H9 (cell line): ENCODE measurements around the gene DHH. TPM values are rescaled to one million over a fixed set of nuclear protein-coding genes. Genes with fewer than 3 reads are reported as not detected.

Experiments used
- DNase-seq: peaks from one replicate; pipeline ENCODE4 v3.0.0-alpha.2; 2017
- H2AFZ ChIP-seq: one replicate; pipeline ENCODE4 v1.6.1; 2013; ENCODE audit warnings: mild to moderate bottlenecking, low read length, control low read depth, moderate library complexity
- H2AK5ac ChIP-seq: 2 replicates; pipeline ENCODE4 v1.6.1; 2013; ENCODE audit warnings: low read length, control low read depth, mixed read lengths; ENCODE audit not compliant: insufficient read length
- H2BK120ac ChIP-seq: one replicate; pipeline ENCODE4 v1.6.1; 2013; ENCODE audit warnings: low read depth, mild to moderate bottlenecking, low read length, control low read depth, inconsistent platforms; ENCODE audit not compliant: poor library complexity, severe bottlenecking
- H2BK12ac ChIP-seq: 2 replicates; pipeline ENCODE4 v1.6.1; 2013; ENCODE audit warnings: low read length, control low read depth, mixed read lengths, low read depth; ENCODE audit not compliant: insufficient read length
- H2BK15ac ChIP-seq: 2 replicates; pipeline ENCODE4 v1.6.1; 2013; ENCODE audit warnings: low read depth, low read length, control low read depth
- H2BK20ac ChIP-seq: one replicate; pipeline ENCODE4 v1.6.1; 2013; ENCODE audit warnings: low read depth, mild to moderate bottlenecking, low read length, control low read depth, inconsistent platforms; ENCODE audit not compliant: poor library complexity, severe bottlenecking
- H2BK5ac ChIP-seq: 2 replicates; pipeline ENCODE4 v1.6.1; 2013; ENCODE audit warnings: low read length, control low read depth, mixed read lengths; ENCODE audit not compliant: insufficient read length
- H3K14ac ChIP-seq: 2 replicates; pipeline ENCODE4 v1.6.1; 2013; ENCODE audit warnings: low read length, control low read depth; ENCODE audit not compliant: insufficient read depth
- H3K18ac ChIP-seq: 2 replicates; pipeline ENCODE4 v1.6.1; 2013; ENCODE audit warnings: low read depth, mild to moderate bottlenecking, mixed read lengths, low read length, control low read depth; ENCODE audit not compliant: insufficient read length
- H3K23ac ChIP-seq: 2 replicates; pipeline ENCODE4 v1.6.1; 2013; ENCODE audit warnings: low read length, control low read depth, mixed read lengths, low read depth; ENCODE audit not compliant: insufficient read length
- H3K23me2 ChIP-seq: 2 replicates; pipeline ENCODE4 v1.6.1; 2013; ENCODE audit warnings: low read depth, mild to moderate bottlenecking, mixed read lengths, low read length, control low read depth; ENCODE audit not compliant: insufficient read length, poor library complexity, severe bottlenecking
- H3K27ac ChIP-seq: 2 replicates; pipeline ENCODE4 v1.5.1; 2013; ENCODE audit warnings: low read length, control low read depth, mixed read lengths, low read depth; ENCODE audit not compliant: insufficient read length
- H3K27me3 ChIP-seq: 2 replicates; pipeline ENCODE4 v1.6.1; 2013; ENCODE audit warnings: low read length, control low read depth, inconsistent platforms; ENCODE audit not compliant: insufficient read depth
- H3K4ac ChIP-seq: 2 replicates; pipeline ENCODE4 v1.6.1; 2013; ENCODE audit warnings: low read depth, mild to moderate bottlenecking, control low read depth, inconsistent platforms, low read length, moderate library complexity
- H3K4me1 ChIP-seq: 2 replicates; pipeline ENCODE4 v1.6.1; 2013; ENCODE audit warnings: low read length, control low read depth, inconsistent platforms; ENCODE audit not compliant: insufficient read depth
- H3K4me2 ChIP-seq: 2 replicates; pipeline ENCODE4 v1.6.1; 2013; ENCODE audit warnings: low read length, control low read depth, mixed read lengths; ENCODE audit not compliant: insufficient read length, insufficient read depth
- H3K56ac ChIP-seq: 2 replicates; pipeline ENCODE4 v1.6.1; 2013; ENCODE audit warnings: low read depth, mild to moderate bottlenecking, mixed read lengths, low read length, control low read depth; ENCODE audit not compliant: insufficient read length
- H3K79me1 ChIP-seq: 2 replicates; pipeline ENCODE4 v1.6.1; 2013; ENCODE audit warnings: low read depth, mild to moderate bottlenecking, moderate library complexity, low read length, control low read depth, inconsistent platforms; ENCODE audit not compliant: insufficient read depth, poor library complexity, severe bottlenecking
- H3K79me2 ChIP-seq: 2 replicates; pipeline ENCODE4 v1.6.1; 2013; ENCODE audit warnings: low read length, control low read depth, inconsistent platforms; ENCODE audit not compliant: insufficient read depth
- H3K9ac ChIP-seq: 2 replicates; pipeline ENCODE4 v1.6.1; 2013; ENCODE audit warnings: low read length, control low read depth, mixed read lengths; ENCODE audit not compliant: insufficient read length; ENCODE audit errors: extremely low read depth
- H3K9me3 ChIP-seq: one replicate; pipeline ENCODE4 v1.6.1; 2013; ENCODE audit warnings: low read depth, low read length, inconsistent platforms; ENCODE audit not compliant: control insufficient read depth
- H3T11ph ChIP-seq: one replicate; pipeline ENCODE4 v1.6.1; 2013; ENCODE audit warnings: mild to moderate bottlenecking, low read length, control low read depth, inconsistent platforms
- H4K20me1 ChIP-seq: one replicate; pipeline ENCODE4 v1.6.1; 2013; ENCODE audit not compliant: control insufficient read depth, insufficient read length, insufficient read depth
- H4K5ac ChIP-seq: 2 replicates; pipeline ENCODE4 v1.6.1; 2013; ENCODE audit warnings: low read depth, mild to moderate bottlenecking, mixed read lengths, low read length, control low read depth; ENCODE audit not compliant: insufficient read length
- H4K8ac ChIP-seq: replicated peaks from 2 replicates; pipeline ENCODE4 v1.6.1; 2013; ENCODE audit warnings: low read length, control low read depth, mixed read lengths, low read depth; ENCODE audit not compliant: insufficient read length
- H4K91ac ChIP-seq: 2 replicates; pipeline ENCODE4 v1.6.1; 2013; ENCODE audit warnings: low read depth, mild to moderate bottlenecking, moderate library complexity, mixed read lengths, low read length, control low read depth; ENCODE audit not compliant: insufficient read length
- H3K27ac Mint-ChIP-seq, 3 experiments: 2 replicates in 2 of 3; 3 replicates in 1 of 3; pipeline ENCODE4 v1.8.0; 2020 to 2021; ENCODE audit warnings: mixed read lengths in 3 of 3, mild to moderate bottlenecking in 1 of 3, moderate library complexity in 1 of 3
- H3K27me3 Mint-ChIP-seq: 2 replicates; pipeline ENCODE4 v1.8.0; 2021; ENCODE audit warnings: low read depth, mild to moderate bottlenecking, moderate library complexity, mixed read lengths
- H3K36me3 Mint-ChIP-seq, 3 experiments: 2 replicates in 2 of 3; 3 replicates in 1 of 3; pipeline ENCODE4 v1.8.0; 2020 to 2021; ENCODE audit warnings: low read depth in 3 of 3, mixed read lengths in 3 of 3; ENCODE audit not compliant: insufficient read depth in 1 of 3
- H3K4me1 Mint-ChIP-seq, 2 experiments: 2 replicates each; pipeline ENCODE4 v1.8.0; 2020; ENCODE audit warnings: mixed read lengths in 2 of 2
- H3K4me3 Mint-ChIP-seq, 2 experiments: 2 replicates in 1 of 2; 3 replicates in 1 of 2; pipeline ENCODE4 v1.8.0; 2020 to 2021; ENCODE audit warnings: mild to moderate bottlenecking in 2 of 2, mixed read lengths in 2 of 2, moderate library complexity in 1 of 2
- H3K9me3 Mint-ChIP-seq, 2 experiments: 2 replicates in 1 of 2; 3 replicates in 1 of 2; pipeline ENCODE4 v1.8.0; 2020; ENCODE audit warnings: mild to moderate bottlenecking in 2 of 2, mixed read lengths in 2 of 2, moderate library complexity in 1 of 2
- WGBS: extraction: QIAGEN DNeasy Blood & Tissue Kit; methylation state at CpG from one replicate; pipeline ENCODE4 v1.1.7; 2013; ENCODE audit warnings: missing lambda C conversion rate, low lambda C conversion rate, mixed read lengths; ENCODE audit not compliant: insufficient read length; ENCODE audit errors: extremely low coverage; 5-methylcytosine and 5-hydroxymethylcytosine counted together
- total RNA-seq: library from RNA; stranded (reverse); gene quantifications from 2 replicates; pipeline ENCODE4 v1.2.1, GENCODE V29; 2021
- TF ChIP-seq, protein P1 (sequence below): fragments of 200-600 bp; sonication (generic); conservative IDR thresholded peaks from 3 replicates; pipeline ENCODE4 v1.8.0; 2021; ENCODE audit warnings: antibody characterized with exemption, mild to moderate bottlenecking

Gene DHH
- total RNA-seq, 1 experiment from 2014 or later, result 0.20 TPM

DNA sequence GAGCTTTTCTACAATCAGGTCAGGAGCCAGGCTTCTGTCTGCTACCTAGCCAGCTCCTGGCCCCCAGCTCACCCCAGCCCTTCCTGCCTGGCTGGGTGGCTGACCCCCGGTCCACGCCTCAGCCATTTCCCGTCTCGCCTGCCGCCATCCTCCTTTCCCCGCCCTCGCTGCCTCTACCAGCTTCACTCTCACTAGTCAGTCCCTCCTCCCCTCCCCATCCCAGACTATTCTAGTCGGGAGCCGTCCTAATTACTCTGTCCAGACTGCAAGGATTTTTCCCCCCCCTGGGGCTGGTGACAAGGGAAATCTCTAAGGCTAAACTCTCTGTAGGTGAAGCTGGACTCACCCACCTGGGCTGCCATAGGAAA is 825 bp downstream of the DHH start:
- Histone ChIP-seq H3K27ac (no peak overlapping the region), H4K91ac (no peak overlapping the region), H4K8ac (no peak overlapping the region), H3T11ph (no peak overlapping the region), H3K79me1 (no peaks in the 10 kb centered on the region), H3K4me2 (peak overlapping the region; percentile 79), H2AK5ac (no peak overlapping the region), H3K79me2 (no peaks in the 10 kb centered on the region), H2BK15ac (no peak overlapping the region), H3K56ac (no peak overlapping the region), H3K9ac (no peak overlapping the region), H4K5ac (no peak overlapping the region), H3K4ac (no peak overlapping the region), H3K18ac (no peak overlapping the region), H3K23me2 (peaks cover 15% of the 10 kb centered on the region), H2BK12ac (no peak overlapping the region), H3K9me3 (no peaks in the 10 kb centered on the region), H3K23ac (no peak overlapping the region), H2BK5ac (no peak overlapping the region), H3K14ac (no peak overlapping the region; the same call in 1 of the 2 replicates), H3K4me1 (no peaks in the 10 kb centered on the region), H3K27me3 (peaks cover 59% of the 10 kb centered on the region), H2BK20ac (no peak overlapping the region), H2BK120ac (no peak overlapping the region), H2AFZ (no peak overlapping the region), H4K20me1 (peaks cover 8% of the 10 kb centered on the region)
- WGBS, result no CpG with 5 or more reads among the region's 9 CpGs
- H3K27ac Mint-ChIP-seq, result no peak overlapping the region
- H3K9me3 Mint-ChIP-seq, result no peaks in the 10 kb centered on the region; a peak in 1 of 5 replicates
- DNase-seq, result peak; percentile 48
- H3K4me3 Mint-ChIP-seq, result peak overlapping the region in 1 of 2 experiments; percentile 74; a peak in 3 of 5 replicates
- TF ChIP-seq, protein P1, sequence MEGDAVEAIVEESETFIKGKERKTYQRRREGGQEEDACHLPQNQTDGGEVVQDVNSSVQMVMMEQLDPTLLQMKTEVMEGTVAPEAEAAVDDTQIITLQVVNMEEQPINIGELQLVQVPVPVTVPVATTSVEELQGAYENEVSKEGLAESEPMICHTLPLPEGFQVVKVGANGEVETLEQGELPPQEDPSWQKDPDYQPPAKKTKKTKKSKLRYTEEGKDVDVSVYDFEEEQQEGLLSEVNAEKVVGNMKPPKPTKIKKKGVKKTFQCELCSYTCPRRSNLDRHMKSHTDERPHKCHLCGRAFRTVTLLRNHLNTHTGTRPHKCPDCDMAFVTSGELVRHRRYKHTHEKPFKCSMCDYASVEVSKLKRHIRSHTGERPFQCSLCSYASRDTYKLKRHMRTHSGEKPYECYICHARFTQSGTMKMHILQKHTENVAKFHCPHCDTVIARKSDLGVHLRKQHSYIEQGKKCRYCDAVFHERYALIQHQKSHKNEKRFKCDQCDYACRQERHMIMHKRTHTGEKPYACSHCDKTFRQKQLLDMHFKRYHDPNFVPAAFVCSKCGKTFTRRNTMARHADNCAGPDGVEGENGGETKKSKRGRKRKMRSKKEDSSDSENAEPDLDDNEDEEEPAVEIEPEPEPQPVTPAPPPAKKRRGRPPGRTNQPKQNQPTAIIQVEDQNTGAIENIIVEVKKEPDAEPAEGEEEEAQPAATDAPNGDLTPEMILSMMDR, result no peak
- H3K36me3 Mint-ChIP-seq, result peaks cover 2 to 21% (median 9%) of the 10 kb centered on the region in 3 experiments; a peak in 5 of 7 replicates
- H3K4me1 Mint-ChIP-seq, result peaks cover 30 to 57% of the 10 kb centered on the region in 2 experiments
- H3K27me3 Mint-ChIP-seq, result peaks cover 72% of the 10 kb centered on the region
